H1 (cell line): ENCODE measurements around the gene UBL4A. TPM values are rescaled to one million over a fixed set of nuclear protein-coding genes. Genes with fewer than 3 reads are reported as not detected.

Source experiments
- CTCF ChIA-PET: fragments of 300-600 bp; sonication (Branson Sonifier 250); formaldehyde crosslinking; loops from one replicate; lab custom pipeline; 2021; ENCODE audit not compliant: partially characterized antibody; lab: Charles Lee
- POLR2A ChIA-PET: fragments of 300-600 bp; sonication (Branson Sonifier 250); formaldehyde crosslinking; loops from one replicate; lab custom pipeline; 2021; ENCODE audit warnings: inconsistent platforms; ENCODE audit not compliant: partially characterized antibody; lab: Charles Lee
- DNase-seq, 2 experiments: peaks; one replicate each; pipeline versions ENCODE4 v3.0.0 to v3.0.0-alpha.2; 2010 to 2022; ENCODE audit warnings: low spot score in 2 of 2, low read depth in 1 of 2, mixed read lengths in 1 of 2
- FAIRE-seq: peaks from 2 replicates; lab custom pipeline; 2011; peaks lifted over from hg19 to GRCh38; lab: Jason Lieb, UNC
- H2AFZ ChIP-seq: 2 replicates; pipeline ENCODE4 v1.8.1; 2012; ENCODE audit warnings: low read length, inconsistent platforms
- H2AK5ac ChIP-seq: 2 replicates; pipeline ENCODE4 v1.6.1; 2013; ENCODE audit warnings: low read depth, low read length
- H2BK120ac ChIP-seq: replicated peaks from 2 replicates; pipeline ENCODE3; 2013; ENCODE audit warnings: low read depth, low read length, inconsistent platforms
- H2BK12ac ChIP-seq: 2 replicates; pipeline ENCODE4 v1.6.1; 2013; ENCODE audit warnings: low read depth, low read length
- H2BK15ac ChIP-seq: 2 replicates; pipeline ENCODE4 v1.6.1; 2013; ENCODE audit warnings: low read length
- H2BK20ac ChIP-seq: 2 replicates; pipeline ENCODE4 v1.6.1; 2013; ENCODE audit warnings: low read length
- H2BK5ac ChIP-seq: 2 replicates; pipeline ENCODE4 v1.6.1; 2013; ENCODE audit warnings: low read depth, low read length
- H3K14ac ChIP-seq: 2 replicates; pipeline ENCODE4 v1.6.1; 2013; ENCODE audit warnings: inconsistent platforms; ENCODE audit not compliant: insufficient read length
- H3K18ac ChIP-seq: 2 replicates; pipeline ENCODE4 v1.6.1; 2013; ENCODE audit warnings: low read length; ENCODE audit errors: extremely low read depth
- H3K23ac ChIP-seq: 2 replicates; pipeline ENCODE4 v1.6.1; 2013; ENCODE audit warnings: inconsistent platforms; ENCODE audit not compliant: insufficient read length
- H3K23me2 ChIP-seq: 2 replicates; pipeline ENCODE4 v1.6.1; 2013; ENCODE audit warnings: low read depth, low read length
- H3K27ac ChIP-seq: 2 replicates; pipeline ENCODE4 v1.6.1; 2011; ENCODE audit warnings: low read depth, low read length, inconsistent platforms
- H3K27me3 ChIP-seq, 4 experiments: replicated peaks in 1 of 4; 1 replicate in 1 of 4; 2 replicates in 3 of 4; pipeline versions ENCODE4 v1.6.1 to v1.8.1; 2011 to 2013; ENCODE audit warnings: low read length in 3 of 4, mild to moderate bottlenecking in 3 of 4, inconsistent platforms in 2 of 4, mixed read lengths in 2 of 4, moderate library complexity in 1 of 4; ENCODE audit not compliant: control insufficient read depth in 3 of 4, insufficient read depth in 3 of 4; ENCODE audit errors: extremely low read depth in 1 of 4
- H3K36me3 ChIP-seq, 4 experiments: 2 replicates each; pipeline versions ENCODE4 v1.6.1 to v1.8.1; 2011 to 2013; ENCODE audit warnings: mild to moderate bottlenecking in 4 of 4, low read length in 3 of 4, moderate library complexity in 2 of 4, control low read depth in 1 of 4, inconsistent platforms in 1 of 4; ENCODE audit not compliant: insufficient read depth in 4 of 4, control insufficient read depth in 2 of 4
- H3K4ac ChIP-seq: replicated peaks from 2 replicates; pipeline ENCODE3; 2013; ENCODE audit warnings: low read length, low read depth, mixed read lengths, inconsistent platforms; ENCODE audit not compliant: insufficient read length
- H3K4me1 ChIP-seq, 4 experiments: replicated peaks in 1 of 4; 1 replicate in 1 of 4; 2 replicates in 3 of 4; pipeline versions ENCODE4 v1.6.1 to v1.8.1; 2011 to 2013; ENCODE audit warnings: low read length in 3 of 4, inconsistent platforms in 2 of 4, mixed read lengths in 1 of 4; ENCODE audit not compliant: insufficient read depth in 4 of 4, control insufficient read depth in 3 of 4
- H3K4me2 ChIP-seq, 2 experiments: 2 replicates each; pipeline versions ENCODE4 v1.6.1 to v1.8.1; 2011 to 2013; ENCODE audit warnings: low read depth in 2 of 2, low read length in 2 of 2, control low read depth in 1 of 2, inconsistent platforms in 1 of 2, mild to moderate bottlenecking in 1 of 2; ENCODE audit not compliant: insufficient read depth in 1 of 2
- H3K4me3 ChIP-seq, 4 experiments: fragments of 200-600, 300-600 bp in 1 of 4; sonication (generic), shearing (Covaris generic), sonication (Bioruptor Twin) in 1 of 4; 2 replicates each; pipeline versions ENCODE4 v1.5.1 to v1.8.1; 2011 to 2016; ENCODE audit warnings: low read length in 4 of 4, low read depth in 3 of 4, control low read depth in 2 of 4, inconsistent platforms in 2 of 4, mild to moderate bottlenecking in 2 of 4, mixed read lengths in 1 of 4, moderate library complexity in 1 of 4; ENCODE audit not compliant: insufficient read depth in 2 of 4; ENCODE audit errors: extremely low read depth in 1 of 4
- H3K56ac ChIP-seq: replicated peaks from 2 replicates; pipeline ENCODE3; 2013; ENCODE audit warnings: low read depth, mild to moderate bottlenecking, mixed read lengths, low read length, inconsistent platforms; ENCODE audit not compliant: insufficient read length
- H3K79me1 ChIP-seq: 2 replicates; pipeline ENCODE4 v1.6.1; 2013; ENCODE audit warnings: low read depth, low read length, control low read depth
- H3K79me2 ChIP-seq, 2 experiments: 2 replicates each; pipeline versions ENCODE4 v1.6.1 to v1.8.1; 2012 to 2013; ENCODE audit warnings: low read length in 2 of 2, mild to moderate bottlenecking in 2 of 2, inconsistent platforms in 1 of 2; ENCODE audit not compliant: insufficient read depth in 2 of 2, control insufficient read depth in 1 of 2
- H3K9ac ChIP-seq, 4 experiments: replicated peaks in 1 of 4; 1 replicate in 1 of 4; 2 replicates in 3 of 4; pipeline versions ENCODE4 v1.6.1 to v1.8.1; 2011 to 2013; ENCODE audit warnings: low read depth in 3 of 4, low read length in 3 of 4, control low read depth in 2 of 4, mild to moderate bottlenecking in 2 of 4, moderate library complexity in 2 of 4, inconsistent platforms in 1 of 4; ENCODE audit errors: extremely low read depth in 1 of 4
- H3K9me3 ChIP-seq, 2 experiments: 2 replicates each; pipeline versions ENCODE4 v1.6.1 to v1.8.1; 2012 to 2013; ENCODE audit warnings: mild to moderate bottlenecking in 2 of 2, moderate library complexity in 2 of 2, control low read depth in 1 of 2, inconsistent platforms in 1 of 2, low read depth in 1 of 2, low read length in 1 of 2, mixed read lengths in 1 of 2; ENCODE audit not compliant: insufficient read depth in 2 of 2
- H4K20me1 ChIP-seq, 2 experiments: replicated peaks in 1 of 2; 2 replicates each; pipeline versions ENCODE3 to v1.8.1; 2011 to 2013; ENCODE audit warnings: inconsistent platforms in 2 of 2, low read length in 2 of 2, mild to moderate bottlenecking in 1 of 2; ENCODE audit not compliant: insufficient read depth in 2 of 2, control insufficient read depth in 1 of 2
- H4K5ac ChIP-seq: 2 replicates; pipeline ENCODE4 v1.6.1; 2013; ENCODE audit warnings: low read length, low read depth, mixed read lengths, inconsistent platforms; ENCODE audit not compliant: insufficient read length
- H4K8ac ChIP-seq: 2 replicates; pipeline ENCODE4 v1.8.0; 2013; ENCODE audit warnings: mild to moderate bottlenecking, moderate library complexity, low read length, inconsistent platforms; ENCODE audit not compliant: insufficient read depth; ENCODE audit errors: extremely low read depth
- H4K91ac ChIP-seq: replicated peaks from 2 replicates; pipeline ENCODE3; 2013; ENCODE audit warnings: low read length, mixed read lengths, inconsistent platforms; ENCODE audit not compliant: insufficient read length
- TAF7 ChIP-seq: optimal IDR thresholded peaks from 2 replicates; pipeline ENCODE3; 2011; ENCODE audit warnings: low read depth, mild to moderate bottlenecking, inconsistent platforms, low read length, moderate library complexity, borderline replicate concordance
- WGBS, 2 experiments: shearing (Covaris generic) in 1 of 2; methylation state at CpG; one replicate each; pipeline versions ENCODE4 v1.1.6 to v1.1.7; 2013 to 2015; ENCODE audit warnings: low lambda C conversion rate in 2 of 2, mixed read lengths in 2 of 2, inconsistent platforms in 1 of 2, low coverage in 1 of 2, missing lambda C conversion rate in 1 of 2; ENCODE audit not compliant: insufficient replicate concordance in 2 of 2, insufficient coverage in 1 of 2, insufficient read length in 1 of 2; ENCODE audit errors: extremely low coverage in 1 of 2, missing lambda C conversion rate in 1 of 2; 5-methylcytosine and 5-hydroxymethylcytosine counted together
- polyA plus RNA-seq, 7 experiments: library from polyadenylated mRNA; depleted of rRNA in 3 of 7; stranded (reverse) in 5 of 7; unstranded in 2 of 7; fragments of >200 nt in 5 of 7; fragments of 200-250 nt in 2 of 7; gene quantifications; 1 replicate in 5 of 7; 2 replicates in 1 of 7; 4 replicates in 1 of 7; pipeline versions ENCODE4 v1.2.1 to v1.2.3, GENCODE V29; 2011 to 2013; ENCODE audit warnings: missing spikeins in 2 of 7, mixed read lengths in 2 of 7
- total RNA-seq: library from RNA; stranded (reverse); fragmentation: NEBNext Ultra II Directional; extraction: Animal tissue kit (Norgen Biotek cat#: 25700); gene quantifications from 2 replicates; pipeline ENCODE4 v1.2.1, GENCODE V29; 2021

Gene UBL4A
- total and polyA plus RNA-seq, 2 of the 8 experiments (the other 6 are each of a cell fraction or from before 2014, with no cell fraction given) = 23.1 to 31.7 TPM

DNA sequence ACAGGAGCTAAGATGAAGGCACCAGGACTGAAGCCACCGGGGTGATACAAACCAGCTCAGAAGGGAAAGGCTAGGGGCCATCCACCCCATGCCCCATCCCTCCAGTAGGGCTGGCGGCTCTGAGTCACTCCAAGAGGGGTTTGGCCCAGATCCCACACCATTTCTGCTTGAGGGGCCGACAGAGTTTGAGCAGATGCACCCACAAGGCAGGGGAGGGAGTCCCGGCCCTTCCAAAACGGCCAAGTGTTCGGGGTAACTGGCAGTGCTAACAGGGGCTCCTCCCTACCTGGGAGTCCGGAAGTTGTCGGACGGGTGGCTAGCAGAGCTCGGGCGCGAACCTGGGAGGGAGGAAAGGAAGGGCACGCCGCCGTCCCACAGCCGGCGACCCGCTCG lies 3.6 kb upstream of the UBL4A start:
- no peak overlapping the region for H3K56ac ChIP-seq
- H2AK5ac ChIP-seq = no peak overlapping the region
- peaks cover 1 to 2% of the 10 kb centered on the region in 2 experiments for H4K20me1 ChIP-seq
- H3K18ac ChIP-seq = no peak overlapping the region
- H3K23ac ChIP-seq = no peak overlapping the region
- peak overlapping the region; percentile 69 to 72 for H3K4me2 ChIP-seq
- no peak overlapping the region for H2AFZ ChIP-seq
- peak in 1 of 2 experiments; percentile 50 for DNase-seq
- no peak overlapping the region for H2BK20ac ChIP-seq
- H3K4ac ChIP-seq = no peak overlapping the region
- H4K91ac ChIP-seq = no peak overlapping the region
- H3K79me1 ChIP-seq = no peaks in the 10 kb centered on the region
- CTCF ChIA-PET = interaction anchor here (1.4 to 2.7 kb wide), 5 partner anchors 15 to 117 kb away, joined by 3 to 14 read pairs (median 4); no protein-coding TSS in a partner anchor
- no peak overlapping the region for H3K14ac ChIP-seq
- no peaks in the 10 kb centered on the region for H3K79me2 ChIP-seq
- no peak overlapping the region; the same call in 1 of the 2 replicates for H4K8ac ChIP-seq
- peak overlapping the region; percentile 33 to 63 (median 37); a peak in 7 of 8 replicates for H3K4me3 ChIP-seq
- H3K27me3 ChIP-seq = no peaks in the 10 kb centered on the region; a peak in 1 of 7 replicates
- H4K5ac ChIP-seq = no peak overlapping the region
- H2BK120ac ChIP-seq = no peak overlapping the region
- FAIRE-seq = no peak
- POLR2A ChIA-PET = interaction anchor here (0.6 to 1.9 kb wide), 14 partner anchors 9 to 459 kb away, joined by 3 to 7 read pairs (median 4); partner anchors contain the start of genes DNASE1L1 and IKBKG
- no peak overlapping the region for H2BK12ac ChIP-seq
- H3K23me2 ChIP-seq = no peaks in the 10 kb centered on the region; the same call in 1 of the 2 replicates
- H3K27ac ChIP-seq = no peak overlapping the region
- peaks cover 0 to 3% (median 0%) of the 10 kb centered on the region in 4 experiments; a peak in 2 of 8 replicates for H3K36me3 ChIP-seq
- no peak overlapping the region for H2BK15ac ChIP-seq
- peak overlapping the region in 2 of 4 experiments; percentile 2 to 50; a peak in 2 of 7 replicates for H3K9ac ChIP-seq
- no peak overlapping the region for H2BK5ac ChIP-seq
- no peaks in the 10 kb centered on the region for H3K9me3 ChIP-seq
- WGBS, 2 experiments = 35% methylated on average over 5 of the region's 19 CpGs; no CpG with 5 or more reads in 1 of the 2 experiments
- H3K4me1 ChIP-seq = peaks cover 0 to 12% (median 3%) of the 10 kb centered on the region in 4 experiments; a peak in 4 of 7 replicates
- TF ChIP-seq TAF7 = no peak
